ENCODE data around the gene DHX16. TPM values are rescaled to one million over a fixed set of nuclear protein-coding genes. Genes with fewer than 3 reads are reported as not detected.

Gene DHX16
- total and polyA plus RNA-seq, 9 of the 15 experiments (the other 6 are each of a cell fraction or from before 2014, with no cell fraction given): 14.6 to 66.1 (median 47.5) TPM

GRCh38 chr6:30615219-30615957, 57.4 kb downstream of the DHX16 start (continued):
- TF ChIP-seq ZBTB8A (IDR thresholded peaks at IDR 0.05; ENCODE audit: partially characterized antibody) (peak; percentile 45), ZNF311 (CRISPR knock-in tag; IDR thresholded peaks at IDR 0.05) (no peak), THAP12 (CRISPR knock-in tag; IDR thresholded peaks at IDR 0.05) (no peak), MTA1 (IDR thresholded peaks at IDR 0.05; ENCODE audit: borderline replicate concordance) (no peak), ZNF77 (CRISPR knock-in tag; IDR thresholded peaks at IDR 0.05) (peak; percentile 94), HDGF (IDR thresholded peaks at IDR 0.05) (0 out of 2 replicates have a peak, but pooled peaks have one; percentile 19), ZNF444 (CRISPR knock-in tag; IDR thresholded peaks at IDR 0.05) (peak; percentile 77), PYGO2 (tag; IDR thresholded peaks at IDR 0.05) (peak; percentile 49), ZFPM2 (CRISPR knock-in tag; IDR thresholded peaks at IDR 0.05) (peak; percentile 75; the same call in 1 of the 2 replicates), ZNF584 (CRISPR knock-in tag; IDR thresholded peaks at IDR 0.05; ENCODE audit: low read depth) (peak; percentile 60), EZH2 (IDR thresholded peaks at IDR 0.05; ENCODE audit: borderline replicate concordance, low read depth, low read length) (no peak), MEF2A (IDR thresholded peaks at IDR 0.05; ENCODE audit: control insufficient read depth, low read depth, low read length) (no peak), CBFA2T3 (IDR thresholded peaks at IDR 0.05) (0 out of 2 replicates have a peak, but pooled peaks have one; percentile 7), ARID4B (CRISPR knock-in tag; IDR thresholded peaks at IDR 0.05) (peak; percentile 19; the same call in 1 of the 2 replicates), LARP7 (IDR thresholded peaks at IDR 0.05) (peak; percentile 38), CXXC5 (CRISPR knock-in tag; IDR thresholded peaks at IDR 0.05) (peak; percentile 29; the same call in 1 of the 2 replicates), ZNF280B (CRISPR knock-in tag; IDR thresholded peaks at IDR 0.05) (peak; percentile 29; the same call in 1 of the 2 replicates)

Data from K562 (cell line).